Renal pelvis (tissue), 4 donors: ENCODE measurements around the gene TMEM117. TPM values are rescaled to one million over a fixed set of nuclear protein-coding genes. Genes with fewer than 3 reads are reported as not detected.
"Not testable (repeated sequence)": the region's sequence is repeated elsewhere in the genome, so short reads cannot be mapped to it uniquely, and the experiment has no call there.

Experiments used
- DNase-seq: peaks from one replicate; pipeline ENCODE4 v3.0.0-alpha.2; 2013
- polyA plus RNA-seq, 3 donors: library from polyadenylated mRNA; unstranded; fragments of 120-200 nt; gene quantifications; one replicate each; pipeline ENCODE4 v1.2.1, GENCODE V29; 2013; ENCODE audit not compliant: insufficient read length in 3 of 3

The TMEM117 gene
- polyA plus RNA-seq, 3 donors: 9.1 to 12.7 (median 12.7) TPM

- DNase-seq: no peak
Measured at GRCh38 chr12:43832463-43833168, 3.3 kb upstream of the TMEM117 start.

- peak; percentile 31 for DNase-seq
Measured at GRCh38 chr12:43835264-43835655, 621 bp upstream of the TMEM117 start.

- peak; percentile 42 for DNase-seq
Measured at GRCh38 chr12:43836475-43836989, 651 bp downstream of the TMEM117 start.

- no peak for DNase-seq
Measured at GRCh38 chr12:43840338-43840737, 4.5 kb downstream of the TMEM117 start.

GRCh38 chr12:43841253-43841652, 5.4 kb downstream of the TMEM117 start:
- DNase-seq: no peak

GRCh38 chr12:43842259-43842658, 6.4 kb downstream of the TMEM117 start:
- DNase-seq: no peak

- not testable (repeated sequence) for DNase-seq
Measured at GRCh38 chr12:43847425-43848225, 11.7 kb downstream of the TMEM117 start.

- no peak for DNase-seq
Measured at GRCh38 chr12:43848226-43848507, 12.3 kb downstream of the TMEM117 start.

- DNase-seq: no peak
Measured at GRCh38 chr12:43848786-43849185, 12.9 kb downstream of the TMEM117 start.

- no peak for DNase-seq
Measured at GRCh38 chr12:43852744-43853143, 16.9 kb downstream of the TMEM117 start.

- no peak for DNase-seq
Measured at GRCh38 chr12:43856972-43857371, 21.1 kb downstream of the TMEM117 start.

GRCh38 chr12:43858096-43858495, 22.2 kb downstream of the TMEM117 start:
- DNase-seq: no peak

GRCh38 chr12:43858991-43859390, 23.1 kb downstream of the TMEM117 start:
- DNase-seq: no peak

- no peak for DNase-seq
Measured at GRCh38 chr12:43861015-43861839, 25.3 kb downstream of the TMEM117 start.

- no peak for DNase-seq
Measured at GRCh38 chr12:43861840-43862150, 25.9 kb downstream of the TMEM117 start.

GRCh38 chr12:43863770-43864366, 28.0 kb downstream of the TMEM117 start:
- DNase-seq: no peak

GRCh38 chr12:43864557-43864956, 28.7 kb downstream of the TMEM117 start:
- not testable (repeated sequence) for DNase-seq

GRCh38 chr12:43869184-43869583, 33.3 kb downstream of the TMEM117 start:
- DNase-seq: no peak

- not testable (repeated sequence) for DNase-seq
Measured at GRCh38 chr12:43869765-43870164, 33.9 kb downstream of the TMEM117 start.

GRCh38 chr12:43871258-43871657, 35.4 kb downstream of the TMEM117 start:
- not testable (repeated sequence) for DNase-seq

- DNase-seq: no peak
Measured at GRCh38 chr12:43872396-43872795, 36.5 kb downstream of the TMEM117 start.

GRCh38 chr12:43878050-43878449, 42.2 kb downstream of the TMEM117 start:
- DNase-seq: no peak
